Stimulated activated naive B cell treated with anti-CD40 and anti-IgM and Interleukin-4, amounts not matched to agents 10 μg/mL and 1 μg/mL and 100 μg/mL, for 72 hours (primary cell): ENCODE measurements around the gene CACHD1.

Experiments
- ATAC-seq, 2 donors: fragments of 150-1000 bp; cut with Tn5 transposase; replicated peaks; 2 replicates each; pipeline ENCODE4 v1.10.0; 2021; ENCODE audit warnings: moderate library complexity in 1 of 2
- DNase-seq: peaks from one replicate; pipeline ENCODE4 v3.0.0; 2021
- H3K27ac Mint-ChIP-seq: one replicate; pipeline ENCODE4 v1.8.0; 2022; ENCODE audit warnings: mild to moderate bottlenecking, mixed read lengths
- H3K27me3 Mint-ChIP-seq, 2 donors: one replicate each; pipeline ENCODE4 v1.8.0; 2022; ENCODE audit warnings: mixed read lengths in 2 of 2
- H3K36me3 Mint-ChIP-seq, 2 donors: one replicate each; pipeline ENCODE4 v1.8.0; 2022; ENCODE audit warnings: mixed read lengths in 2 of 2, mild to moderate bottlenecking in 1 of 2
- H3K4me1 Mint-ChIP-seq, 2 donors: one replicate each; pipeline ENCODE4 v1.8.0; 2022; ENCODE audit warnings: mixed read lengths in 2 of 2, mild to moderate bottlenecking in 1 of 2
- H3K4me3 Mint-ChIP-seq, 2 donors: one replicate each; pipeline ENCODE4 v1.8.0; 2022; ENCODE audit warnings: mild to moderate bottlenecking in 2 of 2, mixed read lengths in 2 of 2, moderate library complexity in 1 of 2
- H3K9me3 Mint-ChIP-seq, 2 donors: one replicate each; pipeline ENCODE4 v1.8.0; 2022; ENCODE audit warnings: mixed read lengths in 2 of 2, mild to moderate bottlenecking in 1 of 2

CACHD1 gene

GRCh38 chr1:64479874-64480273 lies 9.9 kb downstream of the CACHD1 start:
- H3K4me3 Mint-ChIP-seq = no peak overlapping the region
- no peak overlapping the region for H3K27ac Mint-ChIP-seq
- ATAC-seq (no peak), DNase-seq (no peak)
- H3K4me1 Mint-ChIP-seq = peaks cover 0 to 1% of the 10 kb centered on the region in 2 donors
- H3K36me3 Mint-ChIP-seq = no peaks in the 10 kb centered on the region
- H3K27me3 Mint-ChIP-seq = peaks cover 5 to 13% of the 10 kb centered on the region in 2 donors
- no peaks in the 10 kb centered on the region for H3K9me3 Mint-ChIP-seq

GRCh38 chr1:64480999-64481772 lies 11.3 kb downstream of the CACHD1 start:
- DNase-seq = no peak
- Mint-ChIP-seq H3K27ac (no peak overlapping the region), H3K4me1 (peaks cover 0 to 1% of the 10 kb centered on the region in 2 donors), H3K4me3 (no peak overlapping the region), H3K36me3 (no peaks in the 10 kb centered on the region), H3K9me3 (no peaks in the 10 kb centered on the region), H3K27me3 (peaks cover 10 to 20% of the 10 kb centered on the region in 2 donors)
- no peak for ATAC-seq

GRCh38 chr1:64482128-64482527 lies 12.2 kb downstream of the CACHD1 start:
- H3K4me1 Mint-ChIP-seq = peaks cover 0 to 1% of the 10 kb centered on the region in 2 donors
- H3K9me3 Mint-ChIP-seq = no peaks in the 10 kb centered on the region
- DNase-seq = no peak
- ATAC-seq = no peak
- H3K27ac Mint-ChIP-seq = no peak overlapping the region
- no peak overlapping the region for H3K4me3 Mint-ChIP-seq
- no peaks in the 10 kb centered on the region for H3K36me3 Mint-ChIP-seq
- peaks cover 17 to 25% of the 10 kb centered on the region in 2 donors for H3K27me3 Mint-ChIP-seq

GRCh38 chr1:64482720-64483119 lies 12.8 kb downstream of the CACHD1 start:
- no peak overlapping the region for H3K4me3 Mint-ChIP-seq
- H3K4me1 Mint-ChIP-seq = peaks cover 0 to 1% of the 10 kb centered on the region in 2 donors
- H3K27me3 Mint-ChIP-seq = peaks cover 17 to 25% of the 10 kb centered on the region in 2 donors
- no peaks in the 10 kb centered on the region for H3K9me3 Mint-ChIP-seq
- ATAC-seq (no peak), DNase-seq (no peak)
- no peak overlapping the region for H3K27ac Mint-ChIP-seq
- no peaks in the 10 kb centered on the region for H3K36me3 Mint-ChIP-seq

- ATAC-seq = no peak
- Mint-ChIP-seq H3K9me3 (no peaks in the 10 kb centered on the region), H3K4me1 (peaks cover 0 to 1% of the 10 kb centered on the region in 2 donors), H3K4me3 (no peak overlapping the region), H3K36me3 (no peaks in the 10 kb centered on the region), H3K27me3 (peaks cover 17 to 25% of the 10 kb centered on the region in 2 donors), H3K27ac (no peak overlapping the region)
- no peak for DNase-seq
Observed at GRCh38 chr1:64483731-64484414, 13.9 kb downstream of the CACHD1 start.

DNA sequence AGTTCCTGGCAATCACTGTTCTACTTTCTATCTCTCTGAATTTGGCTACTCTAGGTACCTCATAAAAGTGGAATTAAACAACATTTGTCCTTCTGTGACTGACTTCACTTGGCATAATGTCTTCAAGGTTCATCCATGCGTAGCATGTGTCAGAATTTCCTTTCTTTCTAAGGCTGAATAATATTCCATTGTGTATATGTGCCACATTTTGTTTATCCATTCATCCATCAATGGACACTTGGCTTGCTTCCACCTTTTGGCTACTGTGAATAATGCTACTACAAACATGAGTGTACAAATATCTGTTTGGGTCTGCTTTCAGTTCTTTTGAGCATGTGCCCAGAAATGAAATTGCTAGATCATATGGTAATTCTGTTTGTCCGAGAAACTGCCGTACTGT lies 14.7 kb downstream of the CACHD1 start:
- no peak for ATAC-seq
- Mint-ChIP-seq H3K9me3 (no peaks in the 10 kb centered on the region), H3K4me1 (peaks cover 0 to 1% of the 10 kb centered on the region in 2 donors), H3K4me3 (no peak overlapping the region), H3K36me3 (no peaks in the 10 kb centered on the region), H3K27me3 (peaks cover 17 to 25% of the 10 kb centered on the region in 2 donors), H3K27ac (no peak overlapping the region)
- DNase-seq = no peak

GRCh38 chr1:64486193-64486592 lies 16.3 kb downstream of the CACHD1 start:
- H3K9me3 Mint-ChIP-seq = no peaks in the 10 kb centered on the region
- H3K36me3 Mint-ChIP-seq = no peaks in the 10 kb centered on the region
- ATAC-seq = no peak
- no peak overlapping the region for H3K4me3 Mint-ChIP-seq
- peaks cover 17 to 25% of the 10 kb centered on the region in 2 donors for H3K27me3 Mint-ChIP-seq
- no peak overlapping the region for H3K27ac Mint-ChIP-seq
- DNase-seq = no peak
- peaks cover 0 to 1% of the 10 kb centered on the region in 2 donors for H3K4me1 Mint-ChIP-seq

- Mint-ChIP-seq H3K4me1 (peaks cover 0 to 1% of the 10 kb centered on the region in 2 donors), H3K27ac (no peak overlapping the region), H3K9me3 (no peaks in the 10 kb centered on the region), H3K4me3 (no peak overlapping the region), H3K36me3 (no peaks in the 10 kb centered on the region), H3K27me3 (peaks cover 17 to 25% of the 10 kb centered on the region in 2 donors)
- DNase-seq = no peak
- ATAC-seq = no peak
Observed at GRCh38 chr1:64487061-64487460, 17.1 kb downstream of the CACHD1 start.

GRCh38 chr1:64488862-64489261 lies 18.9 kb downstream of the CACHD1 start:
- no peaks in the 10 kb centered on the region for H3K36me3 Mint-ChIP-seq
- DNase-seq (no peak), ATAC-seq (no peak)
- no peaks in the 10 kb centered on the region for H3K9me3 Mint-ChIP-seq
- H3K4me3 Mint-ChIP-seq = no peak overlapping the region
- H3K27me3 Mint-ChIP-seq = peaks cover 14 to 23% of the 10 kb centered on the region in 2 donors
- peaks cover 0 to 1% of the 10 kb centered on the region in 2 donors for H3K4me1 Mint-ChIP-seq
- no peak overlapping the region for H3K27ac Mint-ChIP-seq

- Mint-ChIP-seq H3K4me3 (no peak overlapping the region), H3K4me1 (no peaks in the 10 kb centered on the region)
Observed at GRCh38 chr1:64489707-64490106, 19.8 kb downstream of the CACHD1 start.

DNA sequence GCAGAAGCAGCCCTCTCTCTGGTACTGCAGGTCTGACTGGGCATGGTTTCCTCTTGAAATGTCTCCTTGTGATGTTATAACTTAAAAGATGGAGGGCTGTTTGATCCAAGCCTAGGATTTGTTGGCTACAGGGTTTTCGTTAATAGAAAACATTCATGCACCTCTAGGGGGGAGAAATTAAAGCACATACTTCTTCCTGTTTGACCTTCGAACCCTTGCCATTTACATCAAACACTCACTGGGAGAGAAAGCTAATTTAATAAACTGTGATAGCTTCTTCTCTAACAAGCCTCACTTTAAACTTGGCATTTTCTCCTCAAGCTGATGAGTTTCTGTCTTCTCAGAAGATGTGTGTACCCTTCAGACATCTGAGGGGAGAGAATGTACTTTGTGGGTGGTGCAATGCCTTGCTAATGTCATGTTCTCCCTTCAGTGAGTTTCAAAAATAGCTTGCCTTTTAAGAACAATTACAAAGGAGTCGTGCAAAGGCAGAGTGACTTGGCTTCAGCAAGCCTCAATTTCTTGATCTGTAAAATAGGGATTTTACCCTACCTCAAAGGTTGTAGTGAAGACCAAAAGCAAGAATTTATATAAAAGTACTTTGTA lies 20.4 kb downstream of the CACHD1 start:
- H3K27me3 Mint-ChIP-seq = peaks cover 7 to 16% of the 10 kb centered on the region in 2 donors
- H3K27ac Mint-ChIP-seq = no peak overlapping the region
- H3K4me3 Mint-ChIP-seq = no peak overlapping the region
- no peak for DNase-seq
- ATAC-seq = peak; percentile 48 to 72
- H3K36me3 Mint-ChIP-seq = no peaks in the 10 kb centered on the region
- H3K9me3 Mint-ChIP-seq = no peaks in the 10 kb centered on the region
- no peaks in the 10 kb centered on the region for H3K4me1 Mint-ChIP-seq

More at GRCh38 chr1:64489707-64490106, 19.8 kb downstream of the CACHD1 start:
- Mint-ChIP-seq H3K36me3 (no peaks in the 10 kb centered on the region), H3K9me3 (no peaks in the 10 kb centered on the region), H3K27me3 (peaks cover 12 to 18% of the 10 kb centered on the region in 2 donors), H3K27ac (no peak overlapping the region)
- DNase-seq = no peak
- ATAC-seq = no peak

DNA sequence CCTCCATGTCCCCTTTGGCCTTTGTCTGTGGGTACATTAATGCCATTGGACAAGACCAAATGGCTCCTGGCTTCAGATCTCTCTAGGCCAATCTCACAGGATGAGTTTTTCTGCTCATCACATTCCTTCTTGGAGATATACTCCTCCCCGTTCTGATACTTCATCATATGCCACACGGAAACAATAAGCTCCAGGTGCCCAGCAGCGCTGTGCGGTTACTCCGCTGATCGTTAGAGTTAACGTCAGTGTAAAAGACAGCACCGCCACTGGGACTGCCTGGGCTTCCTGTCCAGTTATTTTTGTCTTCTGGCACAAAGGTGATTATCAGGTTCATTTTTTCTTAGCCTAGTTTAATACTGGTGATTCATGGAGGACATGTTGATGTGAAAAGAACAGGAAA lies 22.5 kb downstream of the CACHD1 start:
- H3K36me3 Mint-ChIP-seq = no peaks in the 10 kb centered on the region
- no peak for DNase-seq
- no peak overlapping the region for H3K4me3 Mint-ChIP-seq
- peaks cover 5 to 12% of the 10 kb centered on the region in 2 donors for H3K27me3 Mint-ChIP-seq
- no peaks in the 10 kb centered on the region for H3K4me1 Mint-ChIP-seq
- no peak overlapping the region for H3K27ac Mint-ChIP-seq
- ATAC-seq = no peak
- no peaks in the 10 kb centered on the region for H3K9me3 Mint-ChIP-seq

- H3K27ac Mint-ChIP-seq = no peak overlapping the region
- H3K27me3 Mint-ChIP-seq = peaks cover 12 to 14% of the 10 kb centered on the region in 2 donors
- H3K9me3 Mint-ChIP-seq = no peaks in the 10 kb centered on the region
- H3K4me3 Mint-ChIP-seq = no peak overlapping the region
- H3K4me1 Mint-ChIP-seq = no peaks in the 10 kb centered on the region
- ATAC-seq (no peak), DNase-seq (no peak)
- H3K36me3 Mint-ChIP-seq = no peaks in the 10 kb centered on the region
Observed at GRCh38 chr1:64493831-64494230, 23.9 kb downstream of the CACHD1 start.

- Mint-ChIP-seq H3K27ac (no peak overlapping the region), H3K9me3 (no peaks in the 10 kb centered on the region), H3K36me3 (no peaks in the 10 kb centered on the region), H3K4me3 (no peak overlapping the region), H3K27me3 (peaks cover 14 to 17% of the 10 kb centered on the region in 2 donors), H3K4me1 (no peaks in the 10 kb centered on the region)
- ATAC-seq (peak in 1 of 2 donors; percentile 39), DNase-seq (no peak)
Observed at GRCh38 chr1:64494659-64495058, 24.7 kb downstream of the CACHD1 start.
